GM19395 (cell line): Measurements from ENCODE around the gene OTOG.

ENCODE experiments used
- ATAC-seq: cut with Tn5 transposase; IDR thresholded peaks from one replicate; pipeline ENCODE4 v1.9.1; 2021; ENCODE audit warnings: mild to moderate bottlenecking, moderate library complexity; ENCODE audit not compliant: unreplicated experiment

OTOG gene

GRCh38 chr11:17559341-17560087 is 12.5 kb downstream of the OTOG start:
- ATAC-seq, result no peak

DNA sequence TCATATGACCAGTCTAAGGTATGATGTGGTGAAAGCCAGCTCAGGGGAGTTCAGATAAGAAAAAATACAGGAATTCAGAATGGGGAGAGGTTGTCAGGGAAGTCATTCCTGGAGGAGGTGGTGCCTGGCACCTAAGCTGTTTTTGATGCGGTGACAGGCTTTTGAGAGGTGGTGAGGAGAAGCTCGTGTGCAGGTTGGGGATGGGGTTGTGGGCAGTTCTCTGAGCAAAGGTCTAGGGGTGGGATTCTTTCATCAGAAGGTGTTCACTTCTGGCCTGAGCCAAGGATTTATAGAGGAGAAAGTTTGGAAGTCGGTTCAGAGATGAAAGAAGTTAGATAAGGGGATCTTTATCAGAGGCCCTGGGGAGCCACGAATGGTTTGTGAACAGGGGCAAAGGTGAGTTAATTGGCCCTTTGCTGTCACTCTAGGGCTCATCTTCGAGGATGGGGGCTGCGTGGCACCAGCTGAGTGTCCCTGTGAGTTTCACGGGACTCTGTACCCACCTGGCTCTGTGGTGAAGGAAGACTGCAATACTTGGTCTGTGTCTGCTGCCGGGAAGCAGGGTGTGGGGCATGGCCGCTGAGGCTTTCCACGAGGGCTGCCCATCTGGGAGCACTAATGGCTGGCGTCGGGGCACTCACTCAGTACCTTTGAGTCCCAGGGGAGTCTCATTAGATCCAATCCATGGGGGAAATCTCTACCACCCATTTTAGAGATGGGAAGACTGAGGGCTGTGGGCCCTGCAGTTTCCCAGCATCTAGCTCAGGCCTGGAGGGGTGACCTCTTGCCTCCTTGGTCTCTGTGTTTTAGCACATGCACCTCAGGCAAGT is 13.4 kb downstream of the OTOG start:
- no peak for ATAC-seq

- ATAC-seq, result no peak
Observed at GRCh38 chr11:17561111-17561415, 14.0 kb downstream of the OTOG start.

GRCh38 chr11:17561526-17561925 is 14.5 kb downstream of the OTOG start:
- no peak for ATAC-seq

DNA sequence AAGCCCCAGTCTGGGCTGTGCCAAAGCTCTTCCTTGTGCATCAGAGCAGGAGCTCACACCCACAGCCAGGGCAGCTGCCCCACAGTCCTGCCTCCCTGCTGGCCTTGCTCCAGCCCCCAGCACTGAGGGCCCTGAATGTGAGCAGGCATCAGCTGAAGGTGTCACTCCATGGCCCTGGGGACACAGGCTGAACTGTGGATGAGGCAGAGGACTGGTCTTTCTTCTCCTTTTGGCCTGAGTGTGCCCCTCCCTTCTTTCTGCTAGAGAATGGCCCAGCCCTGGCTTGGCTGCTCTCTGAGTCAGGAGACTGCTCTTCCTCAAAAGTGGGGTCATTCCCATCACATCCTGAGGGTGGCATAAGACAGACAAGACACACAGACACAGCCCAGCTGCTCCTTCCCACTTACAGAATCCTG is 16.2 kb downstream of the OTOG start:
- ATAC-seq, result no peak

GRCh38 chr11:17563961-17564686 is 17.1 kb downstream of the OTOG start:
- no peak for ATAC-seq

DNA sequence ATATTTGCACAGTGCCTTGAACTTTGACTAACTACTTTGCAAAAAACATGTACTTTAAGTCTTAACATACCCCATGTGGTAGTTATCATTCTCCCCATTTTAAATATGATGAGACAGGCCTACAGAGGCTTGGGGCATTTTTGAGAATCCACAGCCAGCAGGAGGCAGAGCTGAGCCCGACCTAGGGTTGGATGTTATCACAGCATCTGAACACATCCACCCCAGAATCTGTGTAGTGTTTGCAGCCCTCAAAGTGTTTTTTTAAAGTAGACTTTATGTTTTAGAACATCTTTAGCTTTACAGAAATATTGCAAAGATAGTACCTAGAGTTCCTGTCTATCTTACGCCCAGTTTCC is 17.6 kb downstream of the OTOG start:
- ATAC-seq, result no peak

DNA sequence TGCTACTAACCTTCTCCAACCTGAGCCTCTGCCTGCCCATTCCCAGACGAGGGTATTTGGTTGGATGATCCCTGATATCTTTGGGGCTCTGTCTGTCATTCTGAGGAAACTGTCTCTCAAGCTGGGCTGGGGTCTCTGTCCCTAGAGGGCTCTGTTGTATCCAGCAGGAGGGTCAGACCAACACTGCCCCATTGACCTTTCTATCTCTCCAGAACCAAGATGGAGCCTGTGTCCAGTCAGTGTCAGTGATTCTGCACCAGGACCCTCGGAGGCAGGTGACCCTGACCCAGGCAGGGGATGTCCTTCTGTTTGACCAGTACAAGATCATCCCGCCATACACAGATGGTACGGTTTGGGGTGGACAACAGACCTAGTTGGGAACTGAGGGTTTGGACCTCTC is 21.9 kb downstream of the OTOG start:
- ATAC-seq, result no peak

DNA sequence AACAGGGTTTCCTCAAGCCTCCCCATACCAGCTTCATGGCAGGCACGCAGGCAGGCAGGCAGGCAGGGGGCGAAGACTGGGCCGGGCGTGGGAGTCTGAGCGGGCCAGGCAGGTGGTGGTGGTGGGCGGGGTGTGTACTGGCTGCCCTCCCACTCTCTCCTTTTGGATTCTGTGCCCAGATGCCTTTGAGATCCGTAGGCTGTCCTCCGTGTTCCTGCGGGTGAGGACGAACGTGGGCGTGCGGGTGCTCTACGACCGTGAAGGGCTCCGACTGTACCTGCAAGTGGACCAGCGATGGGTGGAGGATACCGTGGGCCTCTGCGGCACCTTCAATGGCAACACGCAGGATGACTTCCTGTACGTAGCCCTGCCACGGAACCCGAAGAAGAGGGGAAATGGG is 23.0 kb downstream of the OTOG start:
- no peak for ATAC-seq

- ATAC-seq, result no peak
Observed at GRCh38 chr11:17571431-17572358, 24.6 kb downstream of the OTOG start.

DNA sequence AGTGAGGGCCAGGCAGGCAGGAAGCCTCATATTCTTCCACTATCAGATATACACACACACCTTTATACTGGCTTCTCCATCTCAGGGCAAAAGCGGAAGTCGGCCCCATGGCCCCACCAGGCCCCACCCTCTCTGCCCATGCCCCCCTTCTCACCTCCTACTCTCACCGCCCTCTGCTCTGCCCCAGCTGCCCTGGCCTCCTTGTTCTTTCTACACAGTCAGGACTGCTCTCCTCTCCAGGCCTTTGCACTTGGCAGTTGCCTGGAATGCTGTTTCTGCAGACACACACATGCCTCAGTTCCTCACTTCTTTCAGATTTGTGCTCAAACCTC is 25.3 kb downstream of the OTOG start:
- no peak for ATAC-seq

- ATAC-seq, result no peak
Observed at GRCh38 chr11:17572791-17573460, 25.9 kb downstream of the OTOG start.

- no peak for ATAC-seq
Observed at GRCh38 chr11:17573526-17573925, 26.5 kb downstream of the OTOG start.

DNA sequence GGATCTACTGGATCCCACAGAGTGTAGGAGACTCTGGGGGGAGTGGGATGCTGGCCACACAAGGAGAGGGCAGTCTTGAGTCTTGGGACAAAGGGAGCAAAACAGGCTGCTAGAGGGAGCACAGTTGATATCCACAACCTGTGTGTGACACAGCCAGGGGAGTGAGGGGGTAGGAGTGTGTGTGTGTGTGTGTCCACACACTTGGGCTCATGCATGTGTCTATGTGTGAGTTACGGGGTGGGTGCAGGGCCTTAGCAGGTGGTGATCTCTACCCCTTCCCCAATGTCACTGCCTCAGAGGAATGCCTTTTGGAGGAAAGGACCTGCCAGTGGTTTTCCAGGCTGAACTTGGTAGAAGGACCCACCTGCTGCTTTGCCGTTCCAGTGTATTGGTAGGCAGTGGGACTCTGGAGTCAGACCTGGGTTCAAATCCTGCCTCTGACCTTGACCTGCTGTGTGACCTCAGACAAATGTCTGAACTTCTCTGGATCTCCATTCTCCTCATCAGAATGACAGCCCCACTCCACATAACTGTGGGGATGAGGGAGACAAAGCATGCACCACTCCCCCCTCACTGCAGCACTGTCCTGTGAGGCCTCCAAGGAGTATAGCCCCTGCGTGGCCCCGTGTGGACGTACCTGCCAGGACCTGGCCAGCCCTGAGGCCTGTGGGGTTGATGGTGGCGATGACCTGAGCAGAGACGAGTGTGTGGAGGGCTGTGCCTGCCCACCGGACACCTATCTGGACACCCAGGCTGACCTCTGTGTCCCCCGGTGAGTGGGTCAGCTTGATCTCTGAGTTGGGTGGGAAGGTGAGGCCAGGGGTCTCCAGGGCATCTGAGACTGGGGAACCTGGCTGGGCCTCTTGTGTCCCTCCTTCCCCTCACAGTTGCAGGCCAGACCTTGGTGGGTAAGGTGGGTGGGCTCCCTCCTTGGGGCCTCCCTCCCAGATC is 27.4 kb downstream of the OTOG start:
- no peak for ATAC-seq

- ATAC-seq, result no peak
Observed at GRCh38 chr11:17575431-17576425, 28.7 kb downstream of the OTOG start.

DNA sequence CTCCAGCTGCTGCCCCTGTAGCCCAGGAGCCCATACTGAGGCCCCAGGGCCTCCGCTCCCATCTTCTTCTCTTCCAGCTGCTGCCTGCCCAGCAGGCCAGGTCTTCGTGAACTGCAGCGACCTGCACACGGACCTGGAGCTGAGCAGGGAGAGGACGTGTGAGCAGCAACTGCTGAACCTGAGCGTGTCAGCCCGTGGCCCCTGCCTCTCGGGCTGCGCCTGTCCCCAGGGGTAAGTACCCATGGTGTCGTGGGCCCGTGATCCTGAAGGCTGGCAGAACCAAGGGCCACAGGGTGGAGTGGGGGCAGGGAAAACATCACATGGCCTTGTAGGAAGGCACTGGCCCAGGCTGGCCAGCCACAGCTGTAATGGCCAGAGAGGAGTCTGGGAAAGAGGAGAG is 31.2 kb downstream of the OTOG start:
- no peak for ATAC-seq

DNA sequence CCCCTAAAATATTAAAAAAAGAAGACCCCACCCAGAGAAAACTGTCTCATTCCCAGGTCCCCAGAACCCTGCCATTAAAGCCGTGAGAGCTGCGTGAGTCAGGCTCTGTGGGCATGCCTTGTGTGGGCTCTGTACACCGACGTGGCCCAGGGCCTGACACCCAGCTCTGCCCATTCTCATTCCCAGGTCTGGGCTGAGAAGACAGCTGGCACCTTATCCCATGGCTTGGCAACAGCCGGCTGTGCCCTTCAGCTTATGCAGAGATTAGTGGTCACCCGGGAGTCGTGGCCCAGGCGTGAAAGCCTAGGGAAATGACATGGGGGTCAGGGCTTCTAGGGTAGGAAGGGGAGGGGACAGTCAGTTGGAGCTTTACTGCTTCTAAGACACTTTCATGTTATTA is 31.9 kb downstream of the OTOG start:
- ATAC-seq, result no peak

DNA sequence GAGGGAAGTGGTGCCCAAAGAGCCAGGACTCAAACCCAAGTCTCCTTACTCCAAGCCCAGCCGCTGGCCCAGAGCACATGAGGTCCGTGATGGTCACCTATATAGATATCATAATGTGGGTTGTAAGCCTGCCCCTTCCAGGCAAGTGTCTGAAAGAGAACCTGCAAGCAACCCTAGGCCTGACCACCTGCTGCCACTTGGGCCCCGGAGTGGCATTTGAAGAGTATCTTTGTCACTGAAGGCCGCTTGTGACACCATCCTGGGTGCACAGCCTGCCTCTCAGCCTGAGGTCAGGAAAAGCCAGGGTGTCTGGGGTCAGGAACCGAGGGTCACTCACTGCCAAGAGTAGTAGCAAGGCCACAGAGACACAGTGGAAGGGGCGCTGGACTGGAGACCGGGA is 32.4 kb downstream of the OTOG start:
- ATAC-seq, result no peak
